PC-9 (cell line): ENCODE results near the gene SCAPER. TPM values are rescaled to one million over a fixed set of nuclear protein-coding genes. Genes with fewer than 3 reads are reported as not detected.
"Not testable (repeated sequence)": the region's sequence is repeated elsewhere in the genome, so short reads cannot be mapped to it uniquely, and the experiment has no call there.

ENCODE experiments used
- BruUV-seq: library from RNA; stranded (reverse); fragments of 400-500 nt; replicated peaks from 2 replicates; lab custom pipeline; 2021; lab: Mats Ljungman, UMichigan
- CTCF ChIA-PET: fragments of 300-600 bp; sonication (Branson Sonifier 250); formaldehyde crosslinking; loops from one replicate; lab custom pipeline; 2022; ENCODE audit warnings: antibody characterized with exemption; lab: Charles Lee
- POLR2A ChIA-PET: fragments of 300-600 bp; sonication (Branson Sonifier 250); formaldehyde crosslinking; loops from one replicate; lab custom pipeline; 2022; ENCODE audit warnings: antibody characterized with exemption; ENCODE audit not compliant: unreplicated experiment; lab: Charles Lee
- DNase-seq, 2 experiments: peaks; one replicate each; pipeline versions ENCODE4 v3.0.0 to v3.0.0-alpha.2; 2015 to 2022; ENCODE audit warnings: mixed read lengths in 1 of 2
- H2AFZ ChIP-seq: fragments of 200-600 bp; sonication (generic); 2 replicates; pipeline ENCODE4 v1.8.1; 2017; ENCODE audit warnings: antibody characterized with exemption
- H3F3A ChIP-seq: fragments of 200-600 bp; sonication (generic); 2 replicates; pipeline ENCODE4 v1.8.1; 2017; ENCODE audit warnings: antibody characterized with exemption, mild to moderate bottlenecking, low read depth; ENCODE audit not compliant: insufficient read depth
- H3K27ac ChIP-seq: fragments of 200-600 bp; sonication (generic); 2 replicates; pipeline ENCODE4 v1.6.1; 2016; ENCODE audit warnings: mixed run types
- H3K27me3 ChIP-seq: fragments of 200-600 bp; sonication (generic); 2 replicates; pipeline ENCODE4 v1.6.1; 2016; ENCODE audit warnings: low read depth, mixed run types; ENCODE audit not compliant: insufficient read depth
- H3K36me3 ChIP-seq: fragments of 200-600 bp; sonication (generic); 2 replicates; pipeline ENCODE4 v1.6.1; 2016; ENCODE audit warnings: low read depth, mixed run types
- H3K4me1 ChIP-seq: fragments of 200-600 bp; sonication (generic); replicated peaks from 2 replicates; pipeline ENCODE4 v1.6.1; 2016; ENCODE audit warnings: mixed run types; ENCODE audit not compliant: insufficient read depth
- H3K4me2 ChIP-seq: fragments of 200-600 bp; sonication (generic); 2 replicates; pipeline ENCODE4 v1.6.1; 2017; ENCODE audit warnings: mixed run types
- H3K4me3 ChIP-seq: fragments of 200-600 bp; sonication (generic); 2 replicates; pipeline ENCODE4 v1.6.1; 2016; ENCODE audit warnings: mixed run types
- H3K79me2 ChIP-seq: fragments of 200-600 bp; sonication (generic); 2 replicates; pipeline ENCODE4 v1.6.1; 2017; ENCODE audit warnings: low read depth, mixed run types
- H3K9me2 ChIP-seq: fragments of 200-600 bp; sonication (generic); 2 replicates; pipeline ENCODE4 v1.8.1; 2017; ENCODE audit warnings: mild to moderate bottlenecking; ENCODE audit not compliant: insufficient read depth
- H3K9me3 ChIP-seq: fragments of 200-600 bp; sonication (generic); 2 replicates; pipeline ENCODE4 v1.8.1; 2016; ENCODE audit warnings: low read depth; ENCODE audit not compliant: insufficient read depth
- H4K20me1 ChIP-seq: fragments of 200-600 bp; sonication (generic); 2 replicates; pipeline ENCODE4 v1.8.1; 2017; ENCODE audit not compliant: insufficient read depth
- EZH2 ChIP-seq: fragments of 200-600 bp; sonication (generic); IDR thresholded peaks from 2 replicates; pipeline ENCODE4 v1.8.0; 2017; ENCODE audit warnings: antibody characterized with exemption, low read depth
- intact Hi-C: fragments of 100-400 bp; cut with micrococcal nuclease; formaldehyde crosslinking; loops from one replicate; pipeline ENCODE4 v1.10.0; 2022; ENCODE audit not compliant: unreplicated experiment
- total RNA-seq: library from RNA; stranded (reverse); gene quantifications from 2 replicates; pipeline ENCODE4 v1.2.3, GENCODE V29; 2021
- TF ChIP-seq, protein P1 (sequence below): fragments of 200-600 bp; sonication (generic); conservative IDR thresholded peaks from 2 replicates; pipeline ENCODE4 v1.6.1; 2017; ENCODE audit warnings: mixed run types, antibody characterized with exemption, mild to moderate bottlenecking, moderate library complexity

Gene SCAPER
- total RNA-seq, 1 experiment from 2014 or later, result 18.7 TPM

GRCh38 chr15:76894174-76894573, 11.0 kb downstream of the SCAPER start:
- no TSS peak for BruUV-seq
- no peak overlapping the region for H3K4me3 ChIP-seq
- no peaks in the 10 kb centered on the region; the same call in 1 of the 2 replicates for H3K36me3 ChIP-seq
- H3K79me2 ChIP-seq, result no peaks in the 10 kb centered on the region
- no peak overlapping the region for H3K27ac ChIP-seq
- DNase-seq, result no peak
- intact Hi-C loops, result no loop called here
- POLR2A ChIA-PET, result no interaction called here
- peaks cover 13% of the 10 kb centered on the region for H3K4me1 ChIP-seq
- H3K9me3 ChIP-seq, result no peaks in the 10 kb centered on the region
- H3K4me2 ChIP-seq, result no peak overlapping the region
- CTCF ChIA-PET, result no interaction called here
- H3F3A ChIP-seq, result peaks cover 4% of the 10 kb centered on the region; the same call in 1 of the 2 replicates
- H3K27me3 ChIP-seq, result no peaks in the 10 kb centered on the region
- H4K20me1 ChIP-seq, result no peaks in the 10 kb centered on the region
- H3K9me2 ChIP-seq, result no peaks in the 10 kb centered on the region
- TF ChIP-seq EZH2, result no peak
- TF ChIP-seq, protein P1, sequence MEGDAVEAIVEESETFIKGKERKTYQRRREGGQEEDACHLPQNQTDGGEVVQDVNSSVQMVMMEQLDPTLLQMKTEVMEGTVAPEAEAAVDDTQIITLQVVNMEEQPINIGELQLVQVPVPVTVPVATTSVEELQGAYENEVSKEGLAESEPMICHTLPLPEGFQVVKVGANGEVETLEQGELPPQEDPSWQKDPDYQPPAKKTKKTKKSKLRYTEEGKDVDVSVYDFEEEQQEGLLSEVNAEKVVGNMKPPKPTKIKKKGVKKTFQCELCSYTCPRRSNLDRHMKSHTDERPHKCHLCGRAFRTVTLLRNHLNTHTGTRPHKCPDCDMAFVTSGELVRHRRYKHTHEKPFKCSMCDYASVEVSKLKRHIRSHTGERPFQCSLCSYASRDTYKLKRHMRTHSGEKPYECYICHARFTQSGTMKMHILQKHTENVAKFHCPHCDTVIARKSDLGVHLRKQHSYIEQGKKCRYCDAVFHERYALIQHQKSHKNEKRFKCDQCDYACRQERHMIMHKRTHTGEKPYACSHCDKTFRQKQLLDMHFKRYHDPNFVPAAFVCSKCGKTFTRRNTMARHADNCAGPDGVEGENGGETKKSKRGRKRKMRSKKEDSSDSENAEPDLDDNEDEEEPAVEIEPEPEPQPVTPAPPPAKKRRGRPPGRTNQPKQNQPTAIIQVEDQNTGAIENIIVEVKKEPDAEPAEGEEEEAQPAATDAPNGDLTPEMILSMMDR, result no peak
- no peak overlapping the region for H2AFZ ChIP-seq

GRCh38 chr15:76892836-76893235, 12.3 kb downstream of the SCAPER start:
- DNase-seq, H3K27me3 ChIP-seq, H3K4me2 ChIP-seq, intact Hi-C loops, H2AFZ ChIP-seq, H4K20me1 ChIP-seq, H3K9me3 ChIP-seq, H3K4me3 ChIP-seq, H3K9me2 ChIP-seq, H3K4me1 ChIP-seq, BruUV-seq, H3F3A ChIP-seq, CTCF ChIA-PET, POLR2A ChIA-PET, H3K79me2 ChIP-seq, H3K36me3 ChIP-seq, H3K27ac ChIP-seq: not testable (repeated sequence)

DNA sequence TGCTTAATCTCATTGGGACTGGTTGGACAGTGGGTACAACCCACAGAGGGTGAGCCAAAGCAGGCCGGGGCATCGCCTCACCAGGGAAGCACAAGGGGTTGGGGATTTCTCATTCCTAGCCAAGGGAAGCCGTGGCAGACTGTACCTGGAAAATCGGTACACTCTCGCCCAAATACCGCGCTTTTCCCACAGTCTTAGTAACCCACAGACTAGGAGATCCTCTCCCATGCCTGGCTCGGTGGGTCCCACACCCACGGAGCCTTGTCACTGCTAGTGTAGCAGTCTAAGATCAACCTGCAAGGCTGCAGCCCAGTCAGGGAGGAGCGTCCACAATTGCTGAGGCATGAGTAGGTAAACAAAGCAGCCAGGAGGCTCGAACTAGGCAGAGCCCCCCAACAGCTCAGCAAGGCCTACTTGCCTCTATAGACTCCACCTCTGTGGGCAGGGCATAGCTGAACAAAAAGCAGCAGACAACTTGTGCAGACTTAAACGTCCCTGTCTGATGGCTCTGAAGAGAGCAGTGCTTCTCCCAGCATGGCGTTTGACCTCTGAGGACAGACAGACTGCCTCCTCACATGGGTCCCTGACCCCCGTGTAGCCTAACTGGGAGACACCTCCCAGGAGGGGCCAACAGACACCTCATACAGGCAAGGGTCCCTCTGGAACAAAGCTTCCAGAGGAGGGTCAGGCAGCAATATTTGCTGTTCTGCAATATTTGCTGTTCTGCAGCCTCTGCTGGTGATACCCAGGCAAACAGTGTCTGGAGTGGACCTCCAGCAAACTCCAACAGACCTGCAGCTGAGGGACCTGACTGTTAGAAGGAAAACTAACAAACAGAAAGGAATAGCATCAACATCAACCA, 17.6 kb downstream of the SCAPER start:
- H3K27ac ChIP-seq, H3K4me2 ChIP-seq, H3K36me3 ChIP-seq, H3K4me1 ChIP-seq, BruUV-seq, DNase-seq, CTCF ChIA-PET, H3K9me3 ChIP-seq, H3F3A ChIP-seq, H3K9me2 ChIP-seq, H3K27me3 ChIP-seq, H3K79me2 ChIP-seq, POLR2A ChIA-PET, H4K20me1 ChIP-seq, intact Hi-C loops, H3K4me3 ChIP-seq, H2AFZ ChIP-seq: not testable (repeated sequence)

DNA sequence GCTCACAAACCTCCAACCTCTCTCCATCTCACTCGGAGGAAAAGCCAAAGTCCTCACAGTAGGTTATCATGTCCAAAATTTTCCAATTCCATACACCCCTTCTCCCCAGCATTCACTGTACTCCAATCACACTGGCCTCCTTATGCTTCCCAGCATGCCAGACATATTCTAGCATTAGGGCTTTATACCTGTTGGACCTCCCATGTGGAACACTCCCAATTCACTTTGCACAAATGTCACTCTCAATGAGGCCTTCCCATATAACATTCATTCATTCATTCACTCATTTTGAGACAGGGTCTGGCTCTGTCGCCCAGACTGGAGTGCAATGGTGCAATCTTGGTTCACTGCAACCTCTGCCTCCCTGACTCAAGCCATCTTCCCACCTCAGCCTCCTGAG, 19.9 kb downstream of the SCAPER start:
- H3K9me3 ChIP-seq, result no peaks in the 10 kb centered on the region
- TF ChIP-seq, protein P1, result no peak
- no peak for TF ChIP-seq EZH2
- no peaks in the 10 kb centered on the region for H3K27me3 ChIP-seq
- H3K27ac ChIP-seq, result no peak overlapping the region
- POLR2A ChIA-PET, result no interaction called here
- H3K9me2 ChIP-seq, result no peaks in the 10 kb centered on the region
- H3K4me2 ChIP-seq, result no peak overlapping the region
- H3F3A ChIP-seq, result no peaks in the 10 kb centered on the region
- DNase-seq, result no peak
- H3K4me1 ChIP-seq, result no peaks in the 10 kb centered on the region
- CTCF ChIA-PET, result no interaction called here
- no peaks in the 10 kb centered on the region for H3K79me2 ChIP-seq
- H3K4me3 ChIP-seq, result no peak overlapping the region
- no peaks in the 10 kb centered on the region for H3K36me3 ChIP-seq
- BruUV-seq, result no TSS peak
- intact Hi-C loops, result no loop called here
- H4K20me1 ChIP-seq, result no peaks in the 10 kb centered on the region
- no peak overlapping the region for H2AFZ ChIP-seq
